Muscle of back (tissue), 11 donors: ENCODE measurements around the gene PROB1. TPM values are rescaled to one million over a fixed set of nuclear protein-coding genes. Genes with fewer than 3 reads are reported as not detected.
A peak's percentile ranks its signal among the peaks of the same experiment; 100 is the strongest.

Experiments used
- DNase-seq, 3 donors: peaks; one replicate each; pipeline versions ENCODE4 v3.0.0 to v3.0.0-alpha.2; 2013
- polyA plus RNA-seq, 10 donors: library from polyadenylated mRNA; unstranded; fragments of 120-200 nt; gene quantifications; one replicate each; pipeline ENCODE4 v1.2.1, GENCODE V29; 2013; ENCODE audit not compliant: insufficient read length in 10 of 10

The PROB1 gene
- polyA plus RNA-seq, 10 donors, result 22.4 to 40.5 (median 29.5) TPM

DNA sequence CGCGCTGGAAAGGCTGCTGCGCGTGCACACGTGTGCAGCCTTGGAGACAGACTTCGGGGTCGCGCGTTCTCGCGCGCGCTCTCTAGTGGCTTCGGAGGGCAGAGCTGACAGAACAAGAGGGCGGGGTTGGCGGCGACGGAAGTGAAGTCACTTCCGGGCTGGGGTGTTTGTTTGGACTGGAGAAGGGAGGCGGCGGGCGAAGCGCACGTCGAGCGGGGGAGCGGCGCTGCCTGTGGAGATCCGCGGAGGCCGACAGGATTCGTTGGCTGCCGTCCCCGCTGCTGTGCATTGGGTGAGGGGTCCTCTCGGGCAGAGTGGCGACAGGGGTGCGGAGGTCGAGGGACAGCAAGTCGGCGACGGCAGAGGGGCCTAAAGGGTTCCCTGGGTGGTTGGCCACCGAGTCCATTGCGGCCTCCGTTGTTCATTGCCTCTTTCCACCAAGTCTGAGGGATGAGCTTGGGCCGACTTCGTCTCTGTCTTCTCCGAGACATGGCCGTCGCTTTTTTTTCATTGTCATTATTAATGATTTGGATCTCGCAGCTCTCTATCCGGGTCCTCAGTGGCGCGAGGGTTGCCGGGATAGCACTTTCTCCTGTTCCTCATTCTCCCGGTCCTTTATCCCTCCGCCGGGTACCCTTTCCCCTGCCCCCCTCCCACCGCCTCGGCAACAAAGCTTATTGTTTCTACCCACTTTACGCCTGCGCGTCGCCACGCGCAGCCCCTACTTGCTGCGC is 53.0 kb downstream of the PROB1 start, which contains the start of gene PAIP2:
Gene PAIP2 (plus strand): TSS at position 166 of the 734 bp plus-strand sequence. CDS start 21,931 bp downstream, outside the sequence.
- peak; percentile 98 to 100 (median 100) for DNase-seq

DNA sequence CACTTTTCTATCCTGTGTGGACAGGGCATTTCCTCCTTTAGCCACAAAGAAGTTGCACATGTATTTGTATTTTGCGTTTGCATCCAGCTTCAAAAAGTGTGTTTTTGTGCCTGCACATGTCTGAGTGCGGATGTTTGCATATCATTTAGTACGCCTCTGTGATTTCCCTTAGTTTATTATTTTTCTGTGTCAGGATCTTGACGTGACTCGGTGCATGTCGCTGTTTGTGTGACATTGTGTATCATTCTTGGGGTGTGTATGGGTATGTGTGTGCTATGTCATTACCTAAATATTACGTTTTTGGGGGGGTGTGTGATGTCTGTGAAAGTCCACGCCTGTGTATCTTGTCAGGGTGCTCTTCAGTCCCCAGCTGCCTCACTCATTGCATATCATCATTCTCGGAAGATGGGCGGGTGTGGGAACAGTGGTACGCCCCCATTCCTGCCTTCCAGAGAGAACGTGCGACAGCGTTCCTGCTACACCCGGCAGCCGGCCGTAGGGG is 53.7 kb downstream of the PROB1 start:
- no peak for DNase-seq

Other genes starting within 250 kb of the PROB1 start
- gene SIL1, start 196.7 kb downstream of the PROB1 start, polyA plus RNA-seq, result 10 to 100 TPM; 21.2 to 33.5 (median 25.3) TPM
- 100 to 1,000 TPM; 262 to 386 (median 338) TPM for gene MATR3, start 101.4 kb downstream of the PROB1 start, polyA plus RNA-seq
- gene PAIP2, start 53.2 kb downstream of the PROB1 start, polyA plus RNA-seq, result 100 to 1,000 TPM; 111 to 133 (median 119) TPM
- under 1 TPM; 0.09 to 0.69 (median 0.31) TPM for gene SLC23A1, start 11.8 kb downstream of the PROB1 start, polyA plus RNA-seq
- 1 to 10 TPM in 1 of 10 donors, under 1 TPM in 7, not detected in 2; 0.15 to 1.0 (median 0.57) TPM for gene MZB1, start 5.2 kb downstream of the PROB1 start, polyA plus RNA-seq
- 10 to 100 TPM in 7 of 10 donors, 1 to 10 TPM in 3; 7.4 to 10.8 (median 10.3) TPM for gene SPATA24, start 9.0 kb upstream of the PROB1 start, polyA plus RNA-seq
- 10 to 100 TPM; 20.0 to 33.0 (median 25.7) TPM for gene DNAJC18, start 44.4 kb upstream of the PROB1 start, polyA plus RNA-seq
- 10 to 100 TPM; 28.8 to 40.9 (median 32.3) TPM for gene ECSCR, start 67.6 kb upstream of the PROB1 start, polyA plus RNA-seq
- gene SMIM33, start 75.9 kb upstream of the PROB1 start, polyA plus RNA-seq, result not detected
- gene STING1, start 87.7 kb upstream of the PROB1 start, polyA plus RNA-seq, result 10 to 100 TPM; 26.5 to 40.3 (median 30.2) TPM
- gene UBE2D2, start 166.2 kb upstream of the PROB1 start, polyA plus RNA-seq, result 100 to 1,000 TPM; 104 to 164 (median 120) TPM